Measurements from ENCODE around the gene MTA1. TPM values are rescaled to one million over a fixed set of nuclear protein-coding genes. Genes with fewer than 3 reads are reported as not detected.

Gene MTA1
- total and polyA plus RNA-seq, 8 donors: 24.9 to 183 (median 54.1) TPM

DNA sequence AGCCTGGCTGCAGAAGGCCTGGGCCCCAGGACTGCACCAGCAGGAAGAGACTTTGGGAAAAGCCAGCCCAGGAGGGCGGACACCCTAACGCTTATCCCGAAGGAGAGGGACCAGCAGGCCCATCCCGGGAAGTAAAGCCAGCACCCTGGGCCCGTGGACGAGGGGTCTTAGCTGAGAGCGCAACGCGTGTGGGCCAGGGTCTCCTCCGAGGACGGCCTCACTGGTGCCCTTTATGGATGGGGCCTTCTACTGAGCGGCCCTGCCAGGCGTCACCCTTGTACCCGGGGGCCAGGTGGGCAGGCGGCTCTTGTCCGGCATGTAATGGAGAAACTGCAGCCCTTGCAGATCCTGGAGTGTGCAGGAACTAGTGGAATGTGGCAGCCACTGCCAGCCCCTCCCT is 85.5 kb downstream of the MTA1 start:
- no peak for DNase-seq
- no peaks in the 10 kb centered on the region for H3K9me3 ChIP-seq
- no peaks in the 10 kb centered on the region for H3K36me3 ChIP-seq
- no peaks in the 10 kb centered on the region for H3K4me1 ChIP-seq
- no peak overlapping the region for H3K27ac ChIP-seq
- TF ChIP-seq POLR2A (IDR thresholded peaks at IDR 0.05) (no peak), POLR2AphosphoS5 (IDR thresholded peaks at IDR 0.05) (no peak), CTCF (IDR thresholded peaks at IDR 0.05) (no peak), EP300 (IDR thresholded peaks at IDR 0.05) (no peak)
- no peak overlapping the region for H3K4me3 ChIP-seq
- peaks cover 0 to 26% (median 18%) of the 10 kb centered on the region in 3 donors for H3K27me3 ChIP-seq
- intact Hi-C loops (cut with DNase I; ENCODE audit: low total_unique reads): loop anchor here (10.0 kb wide), 1 partner anchor 120 kb away; no protein-coding TSS in a partner anchor
- WGBS, 5 donors: 87 to 92% (median 89%) methylated on average over 15 to 16 of the region's 16 CpGs

DNA sequence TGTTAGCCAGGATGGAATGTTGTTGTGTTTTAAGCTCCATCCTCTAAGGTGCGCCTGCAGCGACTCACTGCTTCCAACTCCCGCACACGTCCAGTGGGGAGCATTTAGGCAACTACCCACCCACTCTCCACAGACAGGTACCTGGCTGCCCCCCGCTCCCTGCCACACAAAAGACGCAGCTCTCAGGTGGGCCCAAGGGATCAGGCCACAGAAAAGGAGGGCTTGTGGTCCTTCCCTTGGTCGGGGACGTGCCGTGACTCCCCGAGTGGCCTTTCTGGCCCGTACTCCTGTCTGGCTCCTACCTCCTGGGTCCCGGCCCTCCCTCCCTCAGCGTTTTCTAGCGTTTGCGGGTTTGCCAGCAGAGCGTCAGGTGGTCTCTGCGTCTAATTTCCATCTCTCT is 87.6 kb downstream of the MTA1 start:
- DNase-seq: no peak
- no peaks in the 10 kb centered on the region for H3K36me3 ChIP-seq
- H3K27ac ChIP-seq: no peak overlapping the region
- intact Hi-C loops (cut with DNase I; ENCODE audit: low total_unique reads): loop anchor here (10.0 kb wide), 1 partner anchor 122 kb away; no protein-coding TSS in a partner anchor
- TF ChIP-seq EP300 (IDR thresholded peaks at IDR 0.05) (no peak), CTCF (IDR thresholded peaks at IDR 0.05) (no peak), POLR2AphosphoS5 (IDR thresholded peaks at IDR 0.05) (no peak), POLR2A (IDR thresholded peaks at IDR 0.05) (no peak)
- 69 to 77% (median 71%) methylated on average over 17 of the region's 17 CpGs for WGBS, 5 donors
- H3K9me3 ChIP-seq: no peaks in the 10 kb centered on the region
- H3K4me1 ChIP-seq: no peaks in the 10 kb centered on the region
- no peak overlapping the region for H3K4me3 ChIP-seq
- peaks cover 0 to 48% (median 34%) of the 10 kb centered on the region in 3 donors for H3K27me3 ChIP-seq

GRCh38 chr14:105508069-105508468 is 88.4 kb downstream of the MTA1 start:
- 73 to 86% (median 84%) methylated on average over 16 of the region's 16 CpGs for WGBS, 5 donors
- intact Hi-C loops (cut with DNase I; ENCODE audit: low total_unique reads): loop anchor here (10.0 kb wide), 1 partner anchor 123 kb away; no protein-coding TSS in a partner anchor
- no peak for DNase-seq
- no peaks in the 10 kb centered on the region for H3K9me3 ChIP-seq
- no peak overlapping the region for H3K27ac ChIP-seq
- peaks cover 0 to 56% (median 38%) of the 10 kb centered on the region in 3 donors for H3K27me3 ChIP-seq
- no peaks in the 10 kb centered on the region for H3K36me3 ChIP-seq
- H3K4me1 ChIP-seq: no peaks in the 10 kb centered on the region
- no peak overlapping the region for H3K4me3 ChIP-seq
- TF ChIP-seq CTCF (IDR thresholded peaks at IDR 0.05) (no peak), EP300 (IDR thresholded peaks at IDR 0.05) (no peak), POLR2A (IDR thresholded peaks at IDR 0.05) (no peak), POLR2AphosphoS5 (IDR thresholded peaks at IDR 0.05) (no peak)

- Histone ChIP-seq H3K9me3 (no peaks in the 10 kb centered on the region), H3K27ac (no peak overlapping the region), H3K27me3 (peaks cover 0 to 61% (median 38%) of the 10 kb centered on the region in 3 donors), H3K36me3 (no peaks in the 10 kb centered on the region), H3K4me3 (no peak overlapping the region), H3K4me1 (no peaks in the 10 kb centered on the region)
- WGBS, 5 donors: 91 to 92% (median 92%) methylated on average over 12 of the region's 12 CpGs
- DNase-seq: no peak
- TF ChIP-seq POLR2A (IDR thresholded peaks at IDR 0.05) (no peak), POLR2AphosphoS5 (IDR thresholded peaks at IDR 0.05) (no peak), CTCF (IDR thresholded peaks at IDR 0.05) (no peak), EP300 (IDR thresholded peaks at IDR 0.05) (no peak)
- intact Hi-C loops (cut with DNase I; ENCODE audit: low total_unique reads): loop anchor here (10.0 kb wide), 1 partner anchor 124 kb away; no protein-coding TSS in a partner anchor
Measured at GRCh38 chr14:105508601-105509000, 89.0 kb downstream of the MTA1 start.

Measured in stomach (tissue), 9 donors.